Bronchial epithelial cell (primary cell): ENCODE measurements around the gene EEF2K. TPM values are rescaled to one million over a fixed set of nuclear protein-coding genes. Genes with fewer than 3 reads are reported as not detected.

Source experiments
- DNase-seq: peaks from one replicate; pipeline ENCODE4 v3.0.0-alpha.2; 2010; ENCODE audit warnings: low read depth
- FAIRE-seq: peaks from 2 replicates; lab custom pipeline; 2011; peaks lifted over from hg19 to GRCh38; lab: Jason Lieb, UNC
- H3K27me3 ChIP-seq: 2 replicates; pipeline ENCODE4 v1.5.1; 2011; ENCODE audit warnings: low read length; ENCODE audit not compliant: control insufficient read depth, insufficient read depth
- H3K36me3 ChIP-seq: 2 replicates; pipeline ENCODE4 v1.5.1; 2011; ENCODE audit warnings: low read length; ENCODE audit not compliant: control insufficient read depth, insufficient read depth
- H3K4me3 ChIP-seq: 2 replicates; pipeline ENCODE4 v1.5.1; 2011; ENCODE audit warnings: mild to moderate bottlenecking, low read depth, low read length, control low read depth
- total RNA-seq: library from RNA; depleted of rRNA; stranded (reverse); fragments of >200 nt; gene quantifications from 2 replicates; pipeline ENCODE4 v1.2.1, GENCODE V29; 2014
- TF ChIP-seq, protein P1 (sequence below): IDR thresholded peaks from 2 replicates; pipeline ENCODE4 v1.5.1; 2011; ENCODE audit warnings: mild to moderate bottlenecking, moderate library complexity, low read length, control low read depth, inconsistent platforms; ENCODE audit not compliant: insufficient read depth, severe bottlenecking

Gene EEF2K
- total RNA-seq, 1 donor from 2014 or later, result 6.3 TPM

DNA sequence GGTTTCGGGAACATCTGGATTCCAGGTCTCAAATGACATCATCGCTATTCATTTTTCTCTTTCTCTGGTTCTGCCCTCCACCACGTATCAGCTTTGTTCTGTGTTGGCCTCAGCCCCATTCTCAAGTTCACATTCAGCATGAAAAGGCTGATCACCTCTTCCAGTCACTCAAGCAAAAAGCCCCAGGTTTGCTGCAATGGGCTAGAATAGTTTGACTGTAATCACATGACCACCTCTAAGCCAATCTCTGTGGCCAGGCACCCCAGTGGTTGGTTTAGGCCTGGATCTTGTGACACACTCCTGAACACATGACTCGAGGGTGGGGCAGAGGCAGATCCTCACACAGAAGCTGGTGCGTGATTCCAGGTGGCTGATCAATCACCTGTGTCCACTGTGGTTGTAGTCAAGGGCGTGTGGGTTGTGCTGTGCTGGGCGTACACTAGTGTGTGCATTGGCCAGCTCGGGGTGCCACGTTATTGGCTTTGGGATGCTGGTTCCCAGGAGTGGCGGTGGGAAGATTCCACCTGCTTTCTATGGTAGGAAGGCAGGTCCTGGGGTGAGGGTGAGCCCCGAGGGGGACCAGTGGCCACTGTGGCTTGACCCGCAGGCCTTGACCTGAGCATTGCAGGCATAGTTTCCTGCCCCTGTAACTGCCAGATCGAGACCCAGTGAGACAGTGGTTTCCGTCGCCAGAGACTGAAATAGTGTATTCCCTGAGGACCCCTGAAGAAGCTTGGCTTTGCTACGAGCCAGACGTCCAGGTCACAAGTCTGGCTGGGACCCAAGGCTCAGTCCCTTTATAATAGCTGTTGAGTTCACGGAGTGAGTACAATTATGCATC, 12.0 kb downstream of the EEF2K start:
- TF ChIP-seq, protein P1, sequence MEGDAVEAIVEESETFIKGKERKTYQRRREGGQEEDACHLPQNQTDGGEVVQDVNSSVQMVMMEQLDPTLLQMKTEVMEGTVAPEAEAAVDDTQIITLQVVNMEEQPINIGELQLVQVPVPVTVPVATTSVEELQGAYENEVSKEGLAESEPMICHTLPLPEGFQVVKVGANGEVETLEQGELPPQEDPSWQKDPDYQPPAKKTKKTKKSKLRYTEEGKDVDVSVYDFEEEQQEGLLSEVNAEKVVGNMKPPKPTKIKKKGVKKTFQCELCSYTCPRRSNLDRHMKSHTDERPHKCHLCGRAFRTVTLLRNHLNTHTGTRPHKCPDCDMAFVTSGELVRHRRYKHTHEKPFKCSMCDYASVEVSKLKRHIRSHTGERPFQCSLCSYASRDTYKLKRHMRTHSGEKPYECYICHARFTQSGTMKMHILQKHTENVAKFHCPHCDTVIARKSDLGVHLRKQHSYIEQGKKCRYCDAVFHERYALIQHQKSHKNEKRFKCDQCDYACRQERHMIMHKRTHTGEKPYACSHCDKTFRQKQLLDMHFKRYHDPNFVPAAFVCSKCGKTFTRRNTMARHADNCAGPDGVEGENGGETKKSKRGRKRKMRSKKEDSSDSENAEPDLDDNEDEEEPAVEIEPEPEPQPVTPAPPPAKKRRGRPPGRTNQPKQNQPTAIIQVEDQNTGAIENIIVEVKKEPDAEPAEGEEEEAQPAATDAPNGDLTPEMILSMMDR, result no peak
- no peak for FAIRE-seq
- Histone ChIP-seq H3K27me3 (no peaks in the 10 kb centered on the region), H3K4me3 (no peak overlapping the region), H3K36me3 (peaks cover 2% of the 10 kb centered on the region)
- DNase-seq, result no peak

GRCh38 chr16:22219389-22220068, 13.5 kb downstream of the EEF2K start:
- peaks cover 2% of the 10 kb centered on the region for H3K36me3 ChIP-seq
- TF ChIP-seq, protein P1, result no peak
- no peak for FAIRE-seq
- no peak overlapping the region for H3K4me3 ChIP-seq
- H3K27me3 ChIP-seq, result no peaks in the 10 kb centered on the region
- DNase-seq, result no peak

- Histone ChIP-seq H3K4me3 (no peak overlapping the region), H3K27me3 (no peaks in the 10 kb centered on the region), H3K36me3 (peaks cover 2% of the 10 kb centered on the region)
- TF ChIP-seq, protein P1, result no peak
- DNase-seq (no peak), FAIRE-seq (no peak)
Observed at GRCh38 chr16:22220069-22220440, 14.0 kb downstream of the EEF2K start.

GRCh38 chr16:22220714-22221113, 14.6 kb downstream of the EEF2K start:
- DNase-seq (no peak), FAIRE-seq (no peak)
- peaks cover 2% of the 10 kb centered on the region for H3K36me3 ChIP-seq
- TF ChIP-seq, protein P1, result no peak
- no peaks in the 10 kb centered on the region for H3K27me3 ChIP-seq
- H3K4me3 ChIP-seq, result no peak overlapping the region

DNA sequence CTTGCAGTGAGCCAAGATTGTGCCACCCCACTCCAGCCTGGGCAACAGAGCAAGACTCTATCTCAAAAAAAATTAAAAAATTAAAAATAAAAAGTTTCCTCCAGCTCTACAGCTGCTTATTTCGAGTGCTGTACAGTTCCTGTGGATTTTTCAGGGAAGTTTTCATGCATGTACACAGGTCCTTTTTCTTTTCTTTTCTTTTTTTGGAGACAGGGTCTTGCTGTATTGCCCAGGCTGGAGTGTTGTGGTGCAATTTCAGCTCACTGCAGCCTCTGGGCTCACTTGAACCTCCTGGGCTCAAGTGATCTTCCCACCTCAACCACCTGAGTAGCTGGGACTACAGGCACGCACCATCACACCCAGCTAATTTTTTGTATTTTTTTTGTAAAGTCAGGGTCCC, 15.9 kb downstream of the EEF2K start:
- Histone ChIP-seq H3K4me3 (no peak overlapping the region), H3K27me3 (no peaks in the 10 kb centered on the region), H3K36me3 (peaks cover 2% of the 10 kb centered on the region)
- no peak for DNase-seq
- TF ChIP-seq, protein P1, result no peak
- FAIRE-seq, result no peak
